Mucosa of descending colon (tissue), 3 donors: ENCODE measurements around the gene FAM210A. TPM values are rescaled to one million over a fixed set of nuclear protein-coding genes. Genes with fewer than 3 reads are reported as not detected.

ENCODE experiments used
- ATAC-seq: fragments of 200-7000 bp; cut with Tn5 transposase; one replicate; pipeline ENCODE4 v1.9.1; 2020; ENCODE audit warnings: mild to moderate bottlenecking, moderate library complexity
- DNase-seq, 3 donors: peaks; one replicate each; pipeline ENCODE4 v3.0.0-alpha.2; 2020
- H3K36me3 ChIP-seq: fragments of 200-600 bp; one replicate; pipeline ENCODE4 v1.8.0; 2021; ENCODE audit warnings: low read depth, mild to moderate bottlenecking
- H3K4me1 ChIP-seq: fragments of 200-600 bp; one replicate; pipeline ENCODE4 v1.8.0; 2021; ENCODE audit warnings: low read depth, mild to moderate bottlenecking
- H3K4me3 ChIP-seq: fragments of 200-600 bp; one replicate; pipeline ENCODE4 v1.8.0; 2021; ENCODE audit warnings: mild to moderate bottlenecking
- H3K9me3 ChIP-seq: fragments of 200-600 bp; one replicate; pipeline ENCODE4 v1.8.0; 2021; ENCODE audit warnings: mild to moderate bottlenecking
- intact Hi-C, 2 donors: fragments of 100-400 bp; cut with DNase I in 1 of 2; cut with micrococcal nuclease in 1 of 2; formaldehyde crosslinking; loops; one replicate each; pipeline versions ENCODE4 v1.11.0 to v1.11.1; 2022; cut with DNase I, micrococcal nuclease
- total RNA-seq, 3 donors: library from RNA; stranded (reverse); fragmentation: NEBNext Ultra II Directional in 2 of 3; extraction: Animal tissue kit (Norgen Biotek cat#: 25700) in 2 of 3; gene quantifications; one replicate each; pipeline versions ENCODE4 v1.2.1 to v1.2.4, GENCODE V29; 2021 to 2023
- TF ChIP-seq, protein P1 (sequence below): fragments of 200-600 bp; IDR thresholded peaks from one replicate; pipeline ENCODE4 v1.8.0; 2022; ENCODE audit warnings: antibody characterized with exemption, mild to moderate bottlenecking
- donor health status: DM: no; HTN: no; CAD: no; lungs with moderate emphysema.
- donor health status: DM: no; HTN: no; CAD: no.
- donor health status: DM: no; HTN: yes; CAD: no.

FAM210A gene
- total RNA-seq, 3 donors from 2014 or later = 14.4 to 17.5 (median 16.2) TPM

DNA sequence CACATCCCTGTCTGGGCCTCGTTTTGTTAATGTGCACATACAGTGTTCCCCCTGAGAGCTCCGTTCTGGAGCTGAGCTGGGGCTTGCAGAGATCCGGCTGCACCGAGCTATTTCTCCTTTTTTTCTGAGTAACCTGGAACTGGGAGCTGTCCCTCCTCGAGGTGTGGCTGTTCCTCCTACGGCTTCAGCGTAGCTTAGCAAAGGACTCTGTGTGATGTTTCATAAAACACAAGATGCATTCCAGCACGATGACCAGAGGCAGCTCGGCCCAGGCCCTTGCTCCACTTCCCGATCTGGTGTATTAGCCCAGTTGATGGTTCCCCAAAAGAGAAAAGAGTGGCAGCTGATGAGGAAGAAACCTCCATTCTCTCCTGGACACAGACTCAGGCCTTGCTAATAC lies 103.0 kb downstream of the FAM210A start:
- H3K4me1 ChIP-seq = no peaks in the 10 kb centered on the region
- H3K36me3 ChIP-seq = no peaks in the 10 kb centered on the region
- TF ChIP-seq, protein P1, sequence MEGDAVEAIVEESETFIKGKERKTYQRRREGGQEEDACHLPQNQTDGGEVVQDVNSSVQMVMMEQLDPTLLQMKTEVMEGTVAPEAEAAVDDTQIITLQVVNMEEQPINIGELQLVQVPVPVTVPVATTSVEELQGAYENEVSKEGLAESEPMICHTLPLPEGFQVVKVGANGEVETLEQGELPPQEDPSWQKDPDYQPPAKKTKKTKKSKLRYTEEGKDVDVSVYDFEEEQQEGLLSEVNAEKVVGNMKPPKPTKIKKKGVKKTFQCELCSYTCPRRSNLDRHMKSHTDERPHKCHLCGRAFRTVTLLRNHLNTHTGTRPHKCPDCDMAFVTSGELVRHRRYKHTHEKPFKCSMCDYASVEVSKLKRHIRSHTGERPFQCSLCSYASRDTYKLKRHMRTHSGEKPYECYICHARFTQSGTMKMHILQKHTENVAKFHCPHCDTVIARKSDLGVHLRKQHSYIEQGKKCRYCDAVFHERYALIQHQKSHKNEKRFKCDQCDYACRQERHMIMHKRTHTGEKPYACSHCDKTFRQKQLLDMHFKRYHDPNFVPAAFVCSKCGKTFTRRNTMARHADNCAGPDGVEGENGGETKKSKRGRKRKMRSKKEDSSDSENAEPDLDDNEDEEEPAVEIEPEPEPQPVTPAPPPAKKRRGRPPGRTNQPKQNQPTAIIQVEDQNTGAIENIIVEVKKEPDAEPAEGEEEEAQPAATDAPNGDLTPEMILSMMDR = no peak
- no peak overlapping the region for H3K4me3 ChIP-seq
- DNase-seq (no peak), ATAC-seq (no peak)
- intact Hi-C loops = no loop called here
- no peaks in the 10 kb centered on the region for H3K9me3 ChIP-seq

DNA sequence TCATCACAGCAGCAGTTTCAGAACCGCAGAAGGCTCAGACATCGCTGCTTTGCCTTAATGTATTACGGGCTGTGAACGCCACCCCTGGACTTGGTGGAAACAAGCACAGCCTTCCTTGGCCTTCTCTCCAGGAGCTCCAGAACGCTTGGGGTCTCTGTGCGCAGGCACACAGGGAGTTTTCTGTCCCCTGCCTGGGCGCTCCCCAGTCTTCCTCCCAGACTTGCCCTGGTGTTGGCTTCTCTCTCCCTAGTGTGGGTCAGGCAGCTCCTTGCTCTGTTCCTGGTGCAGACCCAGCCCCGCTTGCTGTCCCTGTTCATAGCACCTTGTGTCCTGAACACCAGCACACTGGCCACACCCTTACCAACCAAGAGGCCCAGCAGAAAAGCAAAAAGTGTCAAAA lies 103.6 kb downstream of the FAM210A start:
- Histone ChIP-seq H3K36me3 (no peaks in the 10 kb centered on the region), H3K9me3 (no peaks in the 10 kb centered on the region), H3K4me1 (no peaks in the 10 kb centered on the region), H3K4me3 (no peak overlapping the region)
- intact Hi-C loops = no loop called here
- ATAC-seq = no peak
- DNase-seq = no peak
- TF ChIP-seq, protein P1 = no peak

DNA sequence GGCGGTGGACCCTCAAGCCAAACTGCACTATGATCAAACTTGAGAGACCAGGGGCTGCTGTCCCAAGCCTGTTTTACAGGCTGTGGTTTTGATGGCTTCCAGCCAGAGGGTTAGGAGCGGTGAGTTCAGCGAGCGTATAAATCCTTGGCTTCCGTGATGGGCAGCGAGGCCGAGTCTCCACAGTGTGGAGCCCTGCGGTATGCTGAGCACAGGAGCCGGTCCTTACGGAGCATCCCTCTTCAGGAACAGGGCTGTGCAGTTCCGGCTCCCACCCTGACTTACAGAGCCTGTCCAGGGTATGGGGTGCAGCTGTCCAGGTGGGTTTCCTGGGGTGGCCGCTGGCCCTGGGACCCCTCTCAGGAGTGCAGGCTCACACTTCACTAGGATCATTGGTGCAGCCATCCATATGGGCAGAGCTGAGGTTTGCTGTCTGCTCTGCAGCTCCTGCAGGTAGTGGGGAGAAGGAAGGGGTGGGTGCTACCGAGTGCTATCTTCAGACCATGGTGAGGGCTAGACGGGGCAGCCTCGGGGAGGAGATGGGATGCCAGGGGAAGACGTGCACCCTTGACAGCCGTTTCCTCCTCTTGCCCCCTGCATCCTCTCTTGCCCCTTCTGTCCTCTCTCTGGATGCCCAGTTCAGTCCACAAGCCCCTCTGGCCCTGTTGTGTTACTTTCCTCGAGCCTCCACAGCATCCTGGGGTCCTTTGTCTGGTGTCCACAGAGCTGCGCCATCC lies 104.3 kb downstream of the FAM210A start:
- Histone ChIP-seq H3K4me1 (no peaks in the 10 kb centered on the region), H3K36me3 (no peaks in the 10 kb centered on the region), H3K9me3 (no peaks in the 10 kb centered on the region), H3K4me3 (no peak overlapping the region)
- intact Hi-C loops = no loop called here
- ATAC-seq (no peak), DNase-seq (no peak)
- TF ChIP-seq, protein P1 = no peak

DNA sequence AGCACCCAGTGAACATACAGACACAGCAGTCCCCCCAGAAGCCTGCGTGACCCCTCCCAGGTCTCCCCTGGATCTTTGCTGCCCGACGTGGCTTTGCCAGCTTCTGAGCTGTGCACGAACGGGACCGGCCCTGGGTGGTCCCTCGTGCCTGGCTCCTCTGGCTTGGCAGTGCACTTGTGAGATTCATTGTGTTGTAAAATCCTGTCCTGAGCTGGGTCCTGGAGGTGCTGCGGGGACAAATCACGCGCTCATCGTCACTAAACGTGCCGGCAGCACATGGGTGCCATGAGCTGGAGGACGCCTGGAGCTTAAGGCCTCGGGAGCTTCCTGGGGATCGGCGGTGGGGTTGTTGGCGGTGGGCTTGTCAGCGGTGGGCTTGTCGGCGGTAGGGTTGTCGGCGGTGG lies 104.9 kb downstream of the FAM210A start:
- ATAC-seq = no peak
- TF ChIP-seq, protein P1 = no peak
- DNase-seq = no peak
- Histone ChIP-seq H3K4me3 (no peak overlapping the region), H3K4me1 (no peaks in the 10 kb centered on the region), H3K36me3 (no peaks in the 10 kb centered on the region), H3K9me3 (no peaks in the 10 kb centered on the region)
- intact Hi-C loops = no loop called here

DNA sequence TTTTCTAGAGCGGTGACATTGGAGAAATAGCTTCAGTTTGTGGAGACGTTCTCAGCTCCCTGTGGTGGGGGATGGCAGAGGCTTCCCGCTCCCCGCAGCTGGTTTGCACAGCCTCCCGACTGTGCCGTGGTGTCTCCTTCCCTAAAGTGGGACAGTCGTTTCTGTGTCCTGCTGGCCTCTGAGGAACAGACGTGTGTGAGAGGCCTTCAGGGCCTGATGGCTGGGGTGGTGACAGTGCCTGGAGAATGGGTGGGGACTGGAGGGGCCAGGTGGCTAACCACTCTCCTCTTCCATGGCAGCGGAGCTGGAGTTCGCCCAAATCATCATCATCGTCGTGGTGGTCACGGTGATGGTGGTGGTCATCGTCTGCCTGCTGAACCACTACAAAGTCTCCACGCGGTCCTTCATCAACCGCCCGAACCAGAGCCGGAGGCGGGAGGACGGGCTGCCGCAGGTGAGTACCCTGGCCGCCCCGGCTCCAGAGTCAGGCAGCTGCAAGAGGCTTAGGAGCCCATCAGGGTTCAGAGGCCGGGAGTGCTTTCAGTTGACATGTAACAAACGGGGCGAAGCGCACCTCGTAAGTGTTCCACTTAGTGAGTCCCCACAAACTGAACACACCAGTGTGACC lies 105.4 kb downstream of the FAM210A start:
- intact Hi-C loops = no loop called here

More for the DNA sequence above, 105.4 kb downstream of the FAM210A start:
- TF ChIP-seq, protein P1 = no peak
- no peaks in the 10 kb centered on the region for H3K9me3 ChIP-seq
- no peaks in the 10 kb centered on the region for H3K36me3 ChIP-seq
- H3K4me3 ChIP-seq = no peak overlapping the region
- DNase-seq (no peak), ATAC-seq (no peak)
- no peaks in the 10 kb centered on the region for H3K4me1 ChIP-seq
